Caco-2 (cell line): ENCODE measurements around the gene GPS2. TPM values are rescaled to one million over a fixed set of nuclear protein-coding genes. Genes with fewer than 3 reads are reported as not detected.

Experiments
- BruUV-seq: library from RNA; stranded (reverse); fragments of 400-500 nt; replicated peaks from 2 replicates; lab custom pipeline; 2021; lab: Mats Ljungman, UMichigan
- CTCF ChIA-PET: fragments of 300-600 bp; sonication (Branson Sonifier 250); formaldehyde crosslinking; loops from one replicate; lab custom pipeline; 2022; ENCODE audit warnings: antibody characterized with exemption; lab: Charles Lee
- POLR2A ChIA-PET: fragments of 300-600 bp; sonication (Branson Sonifier 250); formaldehyde crosslinking; loops from one replicate; lab custom pipeline; 2022; ENCODE audit warnings: antibody characterized with exemption; lab: Charles Lee
- DNase-seq, 2 experiments: peaks; one replicate each; pipeline versions ENCODE4 v3.0.0 to v3.0.0-alpha.2; 2020 to 2022
- H3K27me3 ChIP-seq: replicated peaks from 2 replicates; pipeline ENCODE4 v1.6.0; 2011; ENCODE audit warnings: low read length; ENCODE audit not compliant: control insufficient read depth, insufficient read depth
- H3K36me3 ChIP-seq: 2 replicates; pipeline ENCODE4 v1.5.1; 2011; ENCODE audit warnings: low read length; ENCODE audit not compliant: control insufficient read depth, insufficient read depth
- H3K4me1 ChIP-seq: fragments of 250-450 bp; sonication (Bioruptor Pico); 2 replicates; pipeline ENCODE4 v1.5.1; 2020; ENCODE audit warnings: mild to moderate bottlenecking
- H3K4me3 ChIP-seq: 2 replicates; pipeline ENCODE4 v1.5.1; 2011; ENCODE audit warnings: low read depth, mild to moderate bottlenecking, control low read depth, low read length
- H3K9me3 ChIP-seq: fragments of 250-450 bp; sonication (Bioruptor Pico); 2 replicates; pipeline ENCODE4 v1.5.1; 2020; ENCODE audit warnings: mild to moderate bottlenecking, moderate library complexity
- H3K27ac Mint-ChIP-seq: one replicate; pipeline ENCODE4 v1.8.0; 2022; ENCODE audit warnings: mixed read lengths; ENCODE audit not compliant: unreplicated experiment
- H3K27me3 Mint-ChIP-seq: one replicate; pipeline ENCODE4 v1.8.0; 2022; ENCODE audit warnings: mixed read lengths; ENCODE audit not compliant: insufficient read depth, unreplicated experiment
- H3K36me3 Mint-ChIP-seq: one replicate; pipeline ENCODE4 v1.8.0; 2022; ENCODE audit warnings: mild to moderate bottlenecking, mixed read lengths; ENCODE audit not compliant: insufficient read depth, unreplicated experiment
- H3K4me1 Mint-ChIP-seq: one replicate; pipeline ENCODE4 v1.8.0; 2022; ENCODE audit warnings: low read depth, mixed read lengths; ENCODE audit not compliant: unreplicated experiment
- H3K4me3 Mint-ChIP-seq: one replicate; pipeline ENCODE4 v1.8.0; 2022; ENCODE audit warnings: mild to moderate bottlenecking, moderate library complexity, mixed read lengths; ENCODE audit not compliant: unreplicated experiment
- H3K9me3 Mint-ChIP-seq: one replicate; pipeline ENCODE4 v1.8.0; 2022; ENCODE audit warnings: mixed read lengths; ENCODE audit not compliant: unreplicated experiment
- intact Hi-C: fragments of 100-400 bp; cut with micrococcal nuclease; formaldehyde crosslinking; loops from one replicate; pipeline ENCODE4 v1.10.0; 2022; ENCODE audit not compliant: unreplicated experiment
- total RNA-seq: library from RNA; stranded (reverse); gene quantifications from 2 replicates; pipeline ENCODE4 v1.2.3, GENCODE V29; 2022
- TF ChIP-seq, protein P1 (sequence below), 2 experiments: fragments of 200-600 bp in 1 of 2; IDR thresholded peaks; 1 replicate in 1 of 2; 2 replicates in 1 of 2; pipeline versions ENCODE4 v1.5.1 to v1.8.0; 2011 to 2022; ENCODE audit warnings: antibody characterized with exemption in 1 of 2, control low read depth in 1 of 2, inconsistent platforms in 1 of 2, low read depth in 1 of 2, low read length in 1 of 2, mild to moderate bottlenecking in 1 of 2, moderate library complexity in 1 of 2; ENCODE audit not compliant: insufficient read depth in 1 of 2, severe bottlenecking in 1 of 2, unreplicated experiment in 1 of 2

The GPS2 gene
- total RNA-seq, 1 experiment from 2014 or later = 39.2 TPM

- Histone ChIP-seq H3K36me3 (no peaks in the 10 kb centered on the region), H3K27me3 (no peaks in the 10 kb centered on the region), H3K9me3 (no peaks in the 10 kb centered on the region), H3K4me3 (peak overlapping the region; percentile 63), H3K4me1 (peaks cover 3% of the 10 kb centered on the region; the same call in 1 of the 2 replicates)
- intact Hi-C loops = loop anchor here (5.0 kb wide), 1 partner anchor 124 kb away; the partner anchor contains the start of gene ZBTB4
- DNase-seq = no peak
- TF ChIP-seq, protein P1, sequence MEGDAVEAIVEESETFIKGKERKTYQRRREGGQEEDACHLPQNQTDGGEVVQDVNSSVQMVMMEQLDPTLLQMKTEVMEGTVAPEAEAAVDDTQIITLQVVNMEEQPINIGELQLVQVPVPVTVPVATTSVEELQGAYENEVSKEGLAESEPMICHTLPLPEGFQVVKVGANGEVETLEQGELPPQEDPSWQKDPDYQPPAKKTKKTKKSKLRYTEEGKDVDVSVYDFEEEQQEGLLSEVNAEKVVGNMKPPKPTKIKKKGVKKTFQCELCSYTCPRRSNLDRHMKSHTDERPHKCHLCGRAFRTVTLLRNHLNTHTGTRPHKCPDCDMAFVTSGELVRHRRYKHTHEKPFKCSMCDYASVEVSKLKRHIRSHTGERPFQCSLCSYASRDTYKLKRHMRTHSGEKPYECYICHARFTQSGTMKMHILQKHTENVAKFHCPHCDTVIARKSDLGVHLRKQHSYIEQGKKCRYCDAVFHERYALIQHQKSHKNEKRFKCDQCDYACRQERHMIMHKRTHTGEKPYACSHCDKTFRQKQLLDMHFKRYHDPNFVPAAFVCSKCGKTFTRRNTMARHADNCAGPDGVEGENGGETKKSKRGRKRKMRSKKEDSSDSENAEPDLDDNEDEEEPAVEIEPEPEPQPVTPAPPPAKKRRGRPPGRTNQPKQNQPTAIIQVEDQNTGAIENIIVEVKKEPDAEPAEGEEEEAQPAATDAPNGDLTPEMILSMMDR (IDR thresholded peaks at IDR 0.05; ENCODE audit: insufficient read depth in 1 of 2, low read depth in 1 of 2, low read length in 1 of 2, severe bottlenecking in 1 of 2, unreplicated experiment in 1 of 2) = no peak
- no TSS peak for BruUV-seq
- ChIA-PET POLR2A (no interaction called here), CTCF (interaction anchor here (0.6 kb wide), 1 partner anchor 53 kb away, joined by 3 read pairs; no protein-coding TSS in a partner anchor)
- no peaks in the 10 kb centered on the region for H3K9me3 Mint-ChIP-seq
- H3K36me3 Mint-ChIP-seq = peaks cover 4% of the 10 kb centered on the region
- H3K27ac Mint-ChIP-seq = peak overlapping the region; percentile 85
- peaks cover 11% of the 10 kb centered on the region for H3K4me1 Mint-ChIP-seq
- H3K4me3 Mint-ChIP-seq = peak overlapping the region; percentile 83
- no peaks in the 10 kb centered on the region for H3K27me3 Mint-ChIP-seq
Observed at GRCh38 chr17:7352910-7353635, 37.9 kb upstream of the GPS2 start.

DNA sequence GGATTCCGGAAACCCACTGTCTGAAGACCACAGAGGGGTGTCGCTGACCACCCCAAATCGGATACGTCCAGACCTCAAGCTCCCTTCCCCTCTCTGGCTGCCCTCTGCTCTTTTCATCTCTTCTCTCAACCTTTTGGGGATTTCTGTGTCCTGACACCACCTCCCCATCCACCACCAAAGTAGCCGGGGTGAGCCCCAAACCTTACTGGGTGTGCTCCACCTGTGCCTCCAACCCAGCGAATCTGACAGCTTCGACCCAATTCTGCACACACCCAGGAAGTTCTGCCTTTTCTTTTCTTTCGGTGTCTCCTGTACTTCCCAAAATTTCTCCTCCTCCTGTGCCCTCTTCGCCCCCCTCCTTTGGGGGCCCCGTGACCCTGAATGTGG is 37.3 kb upstream of the GPS2 start:
- H3K4me1 Mint-ChIP-seq = peaks cover 11% of the 10 kb centered on the region
- TF ChIP-seq, protein P1 (IDR thresholded peaks at IDR 0.05; ENCODE audit: insufficient read depth in 1 of 2, low read depth in 1 of 2, low read length in 1 of 2, severe bottlenecking in 1 of 2, unreplicated experiment in 1 of 2) = peak in 1 of 2 experiments; percentile 59
- Histone ChIP-seq H3K27me3 (no peaks in the 10 kb centered on the region), H3K36me3 (no peaks in the 10 kb centered on the region), H3K4me1 (peaks cover 3% of the 10 kb centered on the region; the same call in 1 of the 2 replicates), H3K4me3 (peak overlapping the region; percentile 63), H3K9me3 (no peaks in the 10 kb centered on the region)
- peaks cover 4% of the 10 kb centered on the region for H3K36me3 Mint-ChIP-seq
- DNase-seq = no peak
- ChIA-PET CTCF (no interaction called here), POLR2A (interaction anchor here (0.6 kb wide), 1 partner anchor 65 kb away, joined by 15 read pairs; no protein-coding TSS in a partner anchor)
- intact Hi-C loops = loop anchor here (5.0 kb wide), 1 partner anchor 125 kb away; the partner anchor contains the start of gene ZBTB4
- peak overlapping the region; percentile 83 for H3K4me3 Mint-ChIP-seq
- H3K27me3 Mint-ChIP-seq = no peaks in the 10 kb centered on the region
- H3K27ac Mint-ChIP-seq = peak overlapping the region; percentile 85
- H3K9me3 Mint-ChIP-seq = no peaks in the 10 kb centered on the region
- BruUV-seq = TSS peak; percentile 61

DNA sequence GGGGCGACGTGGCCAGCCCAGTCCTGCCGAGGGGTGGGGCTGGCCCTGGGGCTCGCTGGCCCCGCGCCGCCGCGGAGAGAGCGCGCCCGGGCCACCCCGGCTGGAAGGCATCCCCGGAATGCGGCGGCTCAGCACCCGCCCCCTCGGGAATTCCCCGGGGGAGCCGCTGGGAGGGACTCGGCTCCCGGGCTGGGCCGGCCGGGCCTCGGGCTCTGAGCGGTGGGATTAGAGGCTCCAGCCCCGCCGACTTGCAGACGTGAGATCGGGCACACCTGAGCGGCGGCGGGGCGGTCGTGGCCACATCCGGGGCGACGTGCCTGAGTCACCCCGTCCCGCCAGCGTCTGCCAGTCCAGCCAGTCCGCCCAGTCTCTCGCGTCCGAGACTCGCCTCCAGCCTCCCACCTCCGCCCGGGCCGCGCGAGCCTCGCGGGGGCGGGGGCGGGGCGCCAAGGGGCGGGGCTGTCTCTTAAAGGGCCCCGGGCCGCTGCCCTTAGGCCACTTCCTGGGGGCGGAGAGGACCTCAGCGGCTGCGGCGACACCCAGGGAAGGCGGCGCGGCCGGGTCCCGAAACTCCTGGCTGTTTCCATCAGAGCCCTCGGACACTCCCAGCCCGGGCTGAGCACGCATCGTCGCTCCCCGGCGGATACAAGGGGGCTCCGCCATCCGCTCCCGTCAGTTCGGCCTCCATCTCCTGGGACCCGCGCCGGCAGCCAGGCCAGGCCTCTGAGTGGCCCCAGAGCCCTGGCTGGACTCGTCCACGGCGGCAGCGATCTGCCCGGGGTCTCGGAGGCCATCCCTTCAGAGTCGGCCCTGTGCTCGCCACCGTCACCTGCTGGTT is 36.7 kb upstream of the GPS2 start, which contains the start of gene KCTD11:
Gene KCTD11, plus strand, starts transcription at position 498 of the 838 bp plus-strand sequence.
- intact Hi-C loops = loop anchor here (2.0 to 5.0 kb wide), 2 partner anchors 53 to 125 kb away; partner anchors contain the start of genes TMEM256 and ZBTB4
- DNase-seq = peak; percentile 88 to 90
- Histone ChIP-seq H3K4me1 (peaks cover 3% of the 10 kb centered on the region; the same call in 1 of the 2 replicates), H3K4me3 (peak within 1 kb of the TSS; percentile 63), H3K27me3 (no peaks in the 10 kb centered on the region), H3K9me3 (no peaks in the 10 kb centered on the region), H3K36me3 (no peaks in the 10 kb centered on the region)
- POLR2A ChIA-PET = interaction anchor here (0.6 to 1.0 kb wide), 2 partner anchors 22 to 65 kb away, joined by 3 to 15 read pairs; no protein-coding TSS in a partner anchor
- H3K27me3 Mint-ChIP-seq = no peaks in the 10 kb centered on the region
- H3K36me3 Mint-ChIP-seq = peaks cover 5% of the 10 kb centered on the region
- peaks cover 11% of the 10 kb centered on the region for H3K4me1 Mint-ChIP-seq
- BruUV-seq = no TSS peak
- CTCF ChIA-PET = no interaction called here
- TF ChIP-seq, protein P1 (IDR thresholded peaks at IDR 0.05; ENCODE audit: insufficient read depth in 1 of 2, low read depth in 1 of 2, low read length in 1 of 2, severe bottlenecking in 1 of 2, unreplicated experiment in 1 of 2) = peak in 1 of 2 experiments; percentile 37
- no peaks in the 10 kb centered on the region for H3K9me3 Mint-ChIP-seq
- H3K27ac Mint-ChIP-seq = peak within 1 kb of the TSS; percentile 88
- H3K4me3 Mint-ChIP-seq = peak within 1 kb of the TSS; percentile 83
